ENCODE data around the gene NFIB. TPM values are rescaled to one million over a fixed set of nuclear protein-coding genes. Genes with fewer than 3 reads are reported as not detected.
A peak's percentile ranks its signal among the peaks of the same experiment; 100 is the strongest.

The NFIB gene
- total RNA-seq, 1 experiment from 2014 or later = 75.8 TPM

GRCh38 chr9:14223081-14223480 is 90.9 kb downstream of the NFIB start:
- Mint-ChIP-seq H3K36me3 (ENCODE audit: insufficient read depth, unreplicated experiment) (peaks cover 14% of the 10 kb centered on the region), H3K4me1 (ENCODE audit: low read depth, unreplicated experiment) (peaks cover 59% of the 10 kb centered on the region), H3K27ac (ENCODE audit: unreplicated experiment) (peak overlapping the region; percentile 64), H3K9me3 (ENCODE audit: low read depth, unreplicated experiment) (no peaks in the 10 kb centered on the region), H3K4me3 (ENCODE audit: low read depth, unreplicated experiment) (no peak overlapping the region), H3K27me3 (ENCODE audit: unreplicated experiment) (no peaks in the 10 kb centered on the region)
- CTCF ChIA-PET = interaction anchor here (0.6 kb wide), 1 partner anchor 92 kb away, joined by 6 read pairs; no protein-coding TSS in a partner anchor
- no peak for DNase-seq
- TF ChIP-seq CTCF (IDR thresholded peaks at IDR 0.05; ENCODE audit: unreplicated experiment) = no peak
- intact Hi-C loops (cut with micrococcal nuclease; ENCODE audit: unreplicated experiment) = no loop called here
- BruUV-seq (replicated peaks) = no TSS peak

GRCh38 chr9:14222149-14222835 is 91.6 kb downstream of the NFIB start:
- Mint-ChIP-seq H3K9me3 (ENCODE audit: low read depth, unreplicated experiment) (no peaks in the 10 kb centered on the region), H3K36me3 (ENCODE audit: insufficient read depth, unreplicated experiment) (peaks cover 14% of the 10 kb centered on the region), H3K27ac (ENCODE audit: unreplicated experiment) (peak overlapping the region; percentile 74), H3K27me3 (ENCODE audit: unreplicated experiment) (no peaks in the 10 kb centered on the region), H3K4me1 (ENCODE audit: low read depth, unreplicated experiment) (peaks cover 65% of the 10 kb centered on the region), H3K4me3 (ENCODE audit: low read depth, unreplicated experiment) (no peak overlapping the region)
- no peak for DNase-seq
- BruUV-seq (replicated peaks) = no TSS peak
- CTCF ChIA-PET = interaction anchor here (0.6 to 1.6 kb wide), 4 partner anchors 9 to 92 kb away, joined by 3 to 9 read pairs (median 6); no protein-coding TSS in a partner anchor
- TF ChIP-seq CTCF (IDR thresholded peaks at IDR 0.05; ENCODE audit: unreplicated experiment) = no peak
- intact Hi-C loops (cut with micrococcal nuclease; ENCODE audit: unreplicated experiment) = no loop called here

- Mint-ChIP-seq H3K27me3 (ENCODE audit: unreplicated experiment) (no peaks in the 10 kb centered on the region), H3K4me3 (ENCODE audit: low read depth, unreplicated experiment) (peak overlapping the region; percentile 31), H3K27ac (ENCODE audit: unreplicated experiment) (peak overlapping the region; percentile 74), H3K36me3 (ENCODE audit: insufficient read depth, unreplicated experiment) (peaks cover 14% of the 10 kb centered on the region), H3K9me3 (ENCODE audit: low read depth, unreplicated experiment) (no peaks in the 10 kb centered on the region), H3K4me1 (ENCODE audit: low read depth, unreplicated experiment) (peaks cover 65% of the 10 kb centered on the region)
- CTCF ChIA-PET = interaction anchor here (0.6 to 1.6 kb wide), 3 partner anchors 9 to 49 kb away, joined by 3 to 5 read pairs (median 3); no protein-coding TSS in a partner anchor
- no TSS peak for BruUV-seq (replicated peaks)
- intact Hi-C loops (cut with micrococcal nuclease; ENCODE audit: unreplicated experiment) = no loop called here
- DNase-seq = peak; percentile 30
- TF ChIP-seq CTCF (IDR thresholded peaks at IDR 0.05; ENCODE audit: unreplicated experiment) = no peak
These were observed 92.4 kb downstream of the NFIB start for GRCh38 chr9:14221558-14221957.

GRCh38 chr9:14221119-14221518 is 92.8 kb downstream of the NFIB start:
- intact Hi-C loops (cut with micrococcal nuclease; ENCODE audit: unreplicated experiment) = no loop called here
- peaks cover 14% of the 10 kb centered on the region for H3K36me3 Mint-ChIP-seq (ENCODE audit: insufficient read depth, unreplicated experiment)
- peak overlapping the region; percentile 31 for H3K4me3 Mint-ChIP-seq (ENCODE audit: low read depth, unreplicated experiment)
- CTCF ChIA-PET = interaction anchor here (0.6 to 1.6 kb wide), 3 partner anchors 8 to 50 kb away, joined by 3 to 5 read pairs (median 3); no protein-coding TSS in a partner anchor
- peaks cover 65% of the 10 kb centered on the region for H3K4me1 Mint-ChIP-seq (ENCODE audit: low read depth, unreplicated experiment)
- no peak for DNase-seq
- H3K27ac Mint-ChIP-seq (ENCODE audit: unreplicated experiment) = peak overlapping the region; percentile 74
- BruUV-seq (replicated peaks) = no TSS peak
- H3K9me3 Mint-ChIP-seq (ENCODE audit: low read depth, unreplicated experiment) = no peaks in the 10 kb centered on the region
- H3K27me3 Mint-ChIP-seq (ENCODE audit: unreplicated experiment) = no peaks in the 10 kb centered on the region
- no peak for TF ChIP-seq CTCF (IDR thresholded peaks at IDR 0.05; ENCODE audit: unreplicated experiment)

Data from Calu3 (cell line).